NCI-H1436 treated with DMSO at 0.1 percent for 48 hours (cell line): ENCODE results near the gene TFCP2L1.

ENCODE experiments used
- DNase-seq: peaks from one replicate; lab custom pipeline; 2025; lab: John Stamatoyannopoulos, UW

Gene TFCP2L1

GRCh38 chr2:121218386-121218938 is 66.5 kb downstream of the TFCP2L1 start:
- no peak for DNase-seq

GRCh38 chr2:121217627-121218026 is 67.4 kb downstream of the TFCP2L1 start:
- no peak for DNase-seq

GRCh38 chr2:121214296-121214695 is 70.7 kb downstream of the TFCP2L1 start:
- no peak for DNase-seq

GRCh38 chr2:121213386-121213785 is 71.6 kb downstream of the TFCP2L1 start:
- no peak for DNase-seq

DNA sequence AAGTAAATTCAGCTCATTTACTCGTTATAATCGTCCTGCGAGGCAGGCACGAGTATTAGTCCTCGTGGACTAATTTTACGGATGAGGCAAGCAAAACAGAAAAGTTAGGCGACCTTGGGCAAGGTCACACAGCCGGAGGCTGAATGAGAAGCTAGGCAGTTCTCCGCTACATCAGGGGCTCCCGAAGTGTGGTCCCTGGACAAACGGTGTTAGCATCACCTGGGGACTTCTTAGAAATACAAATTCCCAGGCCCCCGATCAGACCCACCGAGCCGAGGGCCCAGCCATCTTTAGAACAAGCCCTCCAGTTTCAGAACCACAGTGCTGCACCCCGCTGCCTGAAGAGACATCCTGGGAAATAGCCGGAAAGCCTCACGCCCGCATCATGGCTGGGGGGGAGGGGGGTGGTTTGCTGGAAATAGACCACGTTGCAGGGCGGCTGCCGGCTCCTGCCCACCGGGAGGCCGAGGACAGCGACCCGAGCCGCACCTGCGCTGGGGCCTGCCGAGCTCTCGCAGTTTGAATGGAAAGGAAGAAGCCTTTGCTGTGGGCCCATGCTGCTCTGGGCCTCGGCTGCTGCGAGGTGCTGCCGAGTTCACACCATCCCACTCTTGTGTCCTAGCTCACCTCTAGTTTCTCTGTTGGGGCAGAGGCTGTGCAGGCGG is 72.2 kb downstream of the TFCP2L1 start:
- DNase-seq, result no peak

DNA sequence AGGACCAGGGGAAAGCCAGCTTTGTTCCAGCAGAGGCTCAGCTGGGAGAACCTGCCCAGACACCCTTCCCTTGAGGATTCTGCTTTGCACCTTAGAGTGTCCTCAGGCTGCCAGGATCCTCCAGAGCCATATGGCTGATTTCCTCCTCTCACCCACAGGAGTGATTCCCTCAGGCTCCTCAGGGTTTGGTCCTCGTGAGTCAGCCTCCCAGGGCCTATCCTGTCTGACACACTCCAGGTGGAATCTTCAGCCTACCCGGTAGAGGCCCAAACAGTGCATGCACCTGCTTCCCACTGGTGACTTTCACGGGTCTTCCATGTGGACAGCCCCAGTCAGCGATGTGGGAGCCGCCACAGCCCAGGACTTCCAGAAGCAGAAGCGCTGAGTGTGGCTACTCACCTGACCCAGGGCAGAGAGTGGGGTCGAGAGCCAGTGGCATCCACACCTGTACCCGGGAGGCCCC is 73.3 kb downstream of the TFCP2L1 start:
- no peak for DNase-seq

DNA sequence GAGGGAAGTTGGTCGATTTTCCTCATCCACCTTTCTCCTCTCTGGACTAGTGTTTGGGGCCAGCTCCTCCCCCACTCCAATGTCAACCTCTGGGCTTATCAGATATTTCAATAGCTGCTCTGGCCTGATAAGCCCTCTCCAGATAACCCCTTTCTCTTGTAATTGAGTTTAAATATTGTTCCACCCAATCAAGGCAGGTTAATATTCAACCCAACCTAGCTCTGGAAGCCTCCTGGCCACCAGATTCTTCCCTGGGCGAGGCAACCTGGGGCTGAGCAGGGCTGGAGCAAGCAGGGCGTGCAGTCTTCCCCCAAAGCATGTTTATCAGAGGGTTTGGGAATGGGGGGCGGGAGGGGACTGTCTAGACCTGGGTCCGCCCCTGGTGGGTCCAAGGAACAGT is 73.8 kb downstream of the TFCP2L1 start:
- no peak for DNase-seq

GRCh38 chr2:121210691-121211090 is 74.3 kb downstream of the TFCP2L1 start:
- DNase-seq, result no peak

DNA sequence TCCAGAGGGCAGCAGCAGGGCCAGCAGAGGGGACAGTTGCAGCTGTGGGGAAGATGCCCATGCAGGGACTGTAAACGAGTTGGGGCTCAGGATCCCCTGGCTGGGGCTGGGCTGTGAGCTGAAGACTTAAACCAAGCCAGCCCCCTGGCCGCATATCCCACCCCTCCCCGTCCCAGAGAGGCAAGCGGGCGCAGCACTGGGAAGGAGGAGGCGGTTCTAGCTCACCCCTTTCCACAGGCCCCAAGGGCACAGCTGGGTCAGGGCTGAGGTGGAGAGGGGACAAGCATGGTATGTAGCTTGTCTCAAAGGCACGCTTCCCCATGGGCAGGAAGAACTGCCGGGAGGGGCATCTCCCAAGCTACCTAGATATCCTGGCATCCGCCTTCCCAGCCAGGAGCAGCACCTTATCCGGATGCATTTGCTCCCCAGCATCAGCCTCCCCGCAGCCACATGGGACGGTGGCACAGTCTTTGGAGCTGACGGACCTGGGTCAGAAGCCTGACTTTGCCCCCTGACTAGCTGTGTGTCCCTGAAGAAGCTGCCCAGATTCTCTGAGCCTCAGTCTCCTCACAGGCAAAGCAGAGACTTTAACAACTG is 75.9 kb downstream of the TFCP2L1 start:
- DNase-seq, result no peak

GRCh38 chr2:121207494-121207893 is 77.5 kb downstream of the TFCP2L1 start:
- DNase-seq, result no peak

GRCh38 chr2:121205321-121205942 is 79.6 kb downstream of the TFCP2L1 start:
- no peak for DNase-seq

- no peak for DNase-seq
Observed at GRCh38 chr2:121203591-121204249, 81.3 kb downstream of the TFCP2L1 start.

DNA sequence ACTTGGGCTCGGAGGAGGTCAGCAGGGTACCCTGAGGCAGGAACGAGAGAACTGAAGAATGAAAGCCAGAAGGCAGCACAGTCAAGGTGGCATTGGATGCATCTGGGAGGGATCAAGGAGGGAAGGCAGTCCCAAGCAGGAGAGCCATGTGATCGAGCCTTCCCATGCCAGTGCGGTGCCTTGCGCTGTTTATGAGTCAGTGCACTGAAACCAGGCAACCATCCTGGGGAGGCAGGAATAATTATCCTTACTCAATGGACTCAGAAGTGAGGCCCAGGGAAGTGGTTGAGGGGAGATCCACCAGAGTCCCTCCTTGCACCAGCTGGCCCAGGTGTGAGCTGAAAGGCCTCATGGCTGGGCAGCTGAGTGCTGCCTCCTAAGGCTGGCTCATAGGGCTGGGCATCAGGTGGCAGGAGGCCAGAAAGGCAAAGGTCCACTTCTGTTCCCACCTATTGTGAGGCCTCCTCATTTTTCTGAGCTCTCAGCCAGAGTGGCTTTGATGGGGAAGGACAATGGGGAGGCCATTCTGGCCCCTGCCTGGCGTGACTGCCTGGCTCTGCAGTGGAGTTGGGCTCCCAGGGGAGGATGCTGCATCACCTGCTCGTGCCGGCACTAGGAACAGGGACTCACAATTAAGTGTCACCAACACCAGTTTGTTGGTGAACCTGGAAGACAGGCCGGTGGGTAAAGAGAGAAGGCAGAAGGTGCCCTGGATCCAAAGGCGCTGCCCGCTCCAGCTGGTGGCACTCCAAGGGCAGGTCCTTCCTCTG is 82.3 kb downstream of the TFCP2L1 start:
- DNase-seq, result no peak

DNA sequence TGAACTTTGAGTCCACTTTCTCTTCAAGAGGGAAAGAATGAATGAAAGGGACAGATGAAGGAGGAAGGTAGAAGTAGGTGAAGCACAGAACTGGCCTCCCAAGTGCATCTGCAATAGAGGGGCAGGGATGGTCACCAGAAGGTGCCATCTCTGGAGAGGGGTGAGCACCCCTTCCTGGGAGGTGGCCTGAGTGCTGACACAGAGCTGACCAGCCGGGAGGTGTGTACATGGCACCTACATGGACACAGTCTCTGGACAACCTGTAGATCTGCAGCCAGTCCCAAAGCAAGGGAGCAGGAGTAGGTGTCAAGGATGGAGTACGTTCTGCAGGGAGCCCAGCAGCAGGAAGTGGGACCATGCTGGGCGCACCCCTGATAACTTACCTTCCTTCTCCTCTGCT is 83.2 kb downstream of the TFCP2L1 start:
- no peak for DNase-seq

DNA sequence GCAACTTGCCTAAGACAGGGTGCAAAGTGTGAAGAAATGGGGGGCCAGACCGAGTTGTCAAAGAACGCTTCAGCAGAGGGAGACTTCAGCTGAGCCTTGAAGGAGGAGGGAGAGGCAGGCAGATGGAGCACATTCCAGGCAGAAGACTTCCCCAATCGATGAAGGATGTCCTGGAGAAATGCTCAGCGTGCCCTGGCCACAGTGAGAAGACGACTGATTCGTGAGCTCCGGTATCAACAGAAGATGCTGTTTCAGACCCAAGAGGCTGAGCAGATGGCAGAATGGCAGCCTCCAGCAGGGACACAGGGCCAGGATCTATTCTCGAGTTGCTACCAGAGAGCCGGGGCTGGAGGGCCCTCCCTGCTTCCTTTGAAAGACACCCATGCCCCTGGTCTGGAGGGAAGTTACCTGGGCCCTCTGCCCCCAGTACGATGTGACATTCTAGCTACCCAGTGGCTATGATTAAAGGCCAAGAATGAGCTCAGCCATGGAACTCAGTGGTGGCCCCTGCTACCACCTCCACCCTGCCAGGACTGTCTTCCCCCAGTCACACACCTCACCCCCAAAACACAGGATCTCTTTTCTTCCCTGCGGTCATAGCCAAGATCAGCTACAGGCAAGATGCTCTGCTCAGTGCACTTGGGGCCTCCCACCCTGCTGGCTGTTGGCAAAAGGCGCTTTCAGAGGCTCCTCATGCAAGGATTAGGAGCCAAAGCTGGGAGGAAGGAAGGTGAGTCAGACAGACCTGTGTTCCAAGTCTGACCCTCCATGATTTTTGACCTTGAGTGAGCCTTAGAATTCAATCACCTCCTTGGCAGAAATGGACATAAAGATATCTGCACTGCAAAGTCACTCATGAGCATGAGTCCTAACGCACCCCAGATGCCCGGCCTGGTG is 84.3 kb downstream of the TFCP2L1 start:
- no peak for DNase-seq

GRCh38 chr2:121200011-121200347 is 85.0 kb downstream of the TFCP2L1 start:
- DNase-seq, result no peak

DNA sequence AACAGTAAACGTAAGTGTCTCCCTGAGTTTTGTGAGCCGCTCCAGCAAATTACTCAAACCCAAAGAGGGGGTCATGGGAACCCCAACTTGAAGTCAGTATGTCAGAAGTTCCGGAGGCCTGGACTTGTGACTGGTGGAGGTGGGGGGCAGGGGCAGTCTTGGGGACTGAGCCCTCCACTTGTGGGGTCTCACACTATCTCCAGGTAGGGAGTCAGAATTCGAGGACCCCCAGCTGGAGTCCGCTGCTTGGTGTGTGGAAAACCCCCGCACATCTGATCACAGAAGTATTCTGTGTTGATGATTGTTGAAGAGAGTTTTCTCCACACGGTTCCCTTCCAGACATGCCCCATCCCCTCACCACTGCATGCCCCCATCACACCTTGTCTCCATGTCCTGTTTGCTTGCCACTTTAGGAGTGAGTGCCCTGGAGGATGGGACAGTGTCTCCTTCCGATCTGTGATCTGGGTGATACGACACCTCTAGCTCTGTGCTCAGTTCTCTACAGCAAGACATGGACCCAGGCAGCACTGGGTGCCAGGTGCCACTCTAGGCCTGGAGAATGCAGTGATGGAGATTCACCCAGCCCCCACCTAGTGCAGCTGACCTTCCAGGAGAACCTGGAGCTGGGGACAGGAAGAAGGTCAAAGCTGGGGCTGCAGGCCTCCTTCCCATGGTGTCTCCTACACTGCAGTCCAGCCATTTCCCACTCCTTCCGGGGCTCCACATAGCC is 85.6 kb downstream of the TFCP2L1 start:
- DNase-seq, result no peak

- no peak for DNase-seq
Observed at GRCh38 chr2:121197369-121198091, 87.5 kb downstream of the TFCP2L1 start.

GRCh38 chr2:121196849-121197155 is 88.2 kb downstream of the TFCP2L1 start:
- DNase-seq, result no peak
